GM12891 (cell line): ENCODE measurements around the gene DLX2.

Experiments
- DNase-seq: peaks from one replicate; pipeline ENCODE4 v3.0.0; 2011; ENCODE audit warnings: low spot score; ENCODE audit not compliant: insufficient read length
- FAIRE-seq: peaks from 2 replicates; lab custom pipeline; 2011; peaks lifted over from hg19 to GRCh38; lab: Jason Lieb, UNC
- PAX5 ChIP-seq: IDR thresholded peaks from 2 replicates; pipeline ENCODE4 v1.6.1; 2011; ENCODE audit warnings: low read length, moderate library complexity, mild to moderate bottlenecking; ENCODE audit not compliant: insufficient read depth, severe bottlenecking
- POLR2A ChIP-seq: IDR thresholded peaks from 2 replicates; pipeline ENCODE4 v1.6.1; 2011; ENCODE audit warnings: low read depth, low read length, control low read depth
- POLR2AphosphoS5 ChIP-seq: IDR thresholded peaks from 2 replicates; pipeline ENCODE4 v1.6.1; 2011; ENCODE audit warnings: low read depth, low read length, control low read depth
- POU2F2 ChIP-seq: IDR thresholded peaks from 2 replicates; pipeline ENCODE4 v1.6.1; 2011; ENCODE audit warnings: low read depth, mild to moderate bottlenecking, control low read depth, low read length, moderate library complexity
- SPI1 ChIP-seq: IDR thresholded peaks from 2 replicates; pipeline ENCODE4 v1.6.1; 2011; ENCODE audit warnings: low read depth, low read length, control low read depth
- TAF1 ChIP-seq: IDR thresholded peaks from 2 replicates; pipeline ENCODE4 v1.6.1; 2011; ENCODE audit warnings: low read depth, low read length, control low read depth

DLX2 gene

DNA sequence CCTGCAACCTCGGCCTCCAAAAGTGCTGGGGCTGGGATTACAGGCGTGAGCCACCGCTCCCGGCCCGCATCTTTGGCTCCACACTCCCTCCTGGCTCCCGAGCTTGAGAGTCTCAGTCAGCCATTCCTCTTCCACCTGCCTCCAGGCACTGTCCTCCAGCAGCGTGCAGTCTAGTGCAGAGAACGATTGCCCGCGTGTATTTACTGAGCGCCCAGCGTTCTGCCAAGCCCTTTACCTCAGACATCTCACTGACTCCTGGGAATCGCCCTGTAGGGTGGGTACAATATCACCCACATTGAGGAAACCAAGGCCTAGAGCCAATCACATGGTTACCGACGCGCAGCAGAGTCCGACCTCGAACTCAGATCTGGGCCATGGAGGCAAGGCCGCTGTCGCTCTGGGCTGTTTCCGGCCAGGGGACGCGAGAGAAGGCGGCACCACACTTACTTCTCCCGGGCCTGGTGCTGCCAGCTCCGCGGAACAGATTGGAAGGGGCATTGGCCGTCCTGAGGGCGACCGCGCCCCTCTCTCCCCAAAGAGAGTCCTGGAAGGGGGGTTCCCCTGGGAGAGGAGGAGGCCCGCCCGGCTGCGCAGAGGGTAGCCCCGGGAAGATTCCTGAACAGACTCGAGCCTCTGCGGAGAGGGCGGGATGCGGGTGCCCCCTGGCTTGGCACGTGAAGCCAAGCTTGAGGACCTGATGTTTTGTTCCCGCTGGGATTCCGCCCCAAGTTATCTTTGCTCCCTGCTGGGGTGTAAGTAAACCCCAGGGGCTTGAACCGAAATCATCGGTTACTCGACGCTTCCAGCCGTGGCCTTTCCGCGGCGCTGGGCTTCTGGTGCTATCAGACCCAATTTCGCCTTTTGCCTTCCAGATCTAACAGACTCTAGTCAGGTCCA lies 5.2 kb upstream of the DLX2 start:
- FAIRE-seq (no peak), DNase-seq (no peak)
- TF ChIP-seq TAF1 (no peak), SPI1 (no peak), POLR2AphosphoS5 (no peak), PAX5 (no peak), POLR2A (no peak)

DNA sequence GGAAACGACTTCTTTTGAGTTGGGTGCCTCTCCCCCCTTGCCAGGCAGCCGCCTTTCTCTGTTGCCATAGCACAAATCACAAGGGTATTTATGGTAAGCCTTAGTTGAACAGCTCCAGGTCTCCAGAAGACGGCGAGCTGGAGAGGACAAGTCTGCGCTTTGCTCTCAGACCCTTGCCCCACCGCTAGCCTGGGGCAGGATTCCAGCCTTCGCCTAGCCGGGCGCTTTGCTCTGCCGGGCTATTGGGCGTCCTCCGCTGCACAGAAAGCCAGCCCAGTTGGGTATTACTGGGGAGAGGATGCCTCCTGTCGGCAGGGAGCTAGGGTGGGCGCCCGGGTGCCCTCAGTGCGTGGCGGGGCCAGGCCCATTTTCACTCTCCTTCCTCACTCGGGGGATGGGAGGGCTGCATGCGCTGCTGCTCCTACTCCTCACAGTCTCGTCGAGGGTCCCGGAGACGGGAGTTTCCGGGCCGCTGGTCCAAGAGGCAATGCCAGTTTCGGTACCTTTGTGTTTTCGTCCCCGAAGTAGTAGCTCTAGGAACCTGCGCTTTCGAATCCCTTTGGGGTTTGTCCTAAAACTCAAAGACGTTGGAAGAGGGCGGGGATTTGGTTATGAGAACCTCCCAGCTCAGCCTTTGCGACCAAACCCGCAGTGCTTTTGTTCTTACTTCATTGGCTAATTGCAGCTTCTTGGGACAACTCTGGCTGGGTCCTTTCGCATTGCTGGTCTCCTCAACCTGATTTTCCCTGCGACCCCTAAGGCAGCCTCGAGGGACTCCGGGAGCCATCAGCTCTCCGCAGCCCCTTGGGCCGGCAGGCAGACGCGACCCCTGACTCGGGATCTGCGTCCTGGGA lies 3.6 kb upstream of the DLX2 start:
- peak; percentile 37 for DNase-seq
- FAIRE-seq = no peak
- no peak for TF ChIP-seq POLR2AphosphoS5
- TF ChIP-seq TAF1 = no peak
- TF ChIP-seq SPI1 = no peak
- no peak for TF ChIP-seq POU2F2
- TF ChIP-seq PAX5 = no peak
- TF ChIP-seq POLR2A = no peak

DNA sequence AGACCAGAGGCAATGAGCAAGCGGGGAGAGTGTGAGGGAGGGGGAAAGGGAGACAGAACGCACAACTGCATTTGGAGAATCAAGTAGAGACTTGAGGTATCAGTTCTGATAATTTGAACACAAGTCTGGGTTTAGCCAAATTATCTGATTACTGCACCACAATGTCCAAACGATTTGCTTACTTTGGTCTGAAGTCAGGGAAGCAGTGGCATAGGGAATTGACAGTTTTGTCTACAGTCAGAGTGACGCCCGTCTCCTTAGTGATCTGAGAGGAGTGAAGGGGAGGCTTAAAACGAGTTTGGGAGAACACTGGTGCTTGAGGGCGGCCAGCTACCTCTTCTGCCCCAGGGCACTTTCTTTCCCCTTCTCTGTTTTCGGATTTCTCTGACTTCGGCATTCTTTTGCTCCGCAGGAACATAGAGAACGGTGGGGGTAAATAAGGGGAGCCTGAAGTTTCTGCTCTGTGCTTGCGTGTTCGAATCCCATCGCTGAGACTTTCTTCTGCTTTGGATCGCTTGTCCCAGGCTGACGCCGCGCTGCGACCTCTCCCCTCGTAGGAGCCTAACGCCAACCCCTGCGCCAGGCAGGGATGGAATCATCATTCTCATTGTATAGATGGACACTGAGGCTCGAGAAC lies 2.9 kb upstream of the DLX2 start:
- no peak for DNase-seq
- no peak for TF ChIP-seq SPI1
- TF ChIP-seq POLR2AphosphoS5 = no peak
- TF ChIP-seq PAX5 = no peak
- TF ChIP-seq POU2F2 = no peak
- TF ChIP-seq TAF1 = no peak
- FAIRE-seq = no peak

DNA sequence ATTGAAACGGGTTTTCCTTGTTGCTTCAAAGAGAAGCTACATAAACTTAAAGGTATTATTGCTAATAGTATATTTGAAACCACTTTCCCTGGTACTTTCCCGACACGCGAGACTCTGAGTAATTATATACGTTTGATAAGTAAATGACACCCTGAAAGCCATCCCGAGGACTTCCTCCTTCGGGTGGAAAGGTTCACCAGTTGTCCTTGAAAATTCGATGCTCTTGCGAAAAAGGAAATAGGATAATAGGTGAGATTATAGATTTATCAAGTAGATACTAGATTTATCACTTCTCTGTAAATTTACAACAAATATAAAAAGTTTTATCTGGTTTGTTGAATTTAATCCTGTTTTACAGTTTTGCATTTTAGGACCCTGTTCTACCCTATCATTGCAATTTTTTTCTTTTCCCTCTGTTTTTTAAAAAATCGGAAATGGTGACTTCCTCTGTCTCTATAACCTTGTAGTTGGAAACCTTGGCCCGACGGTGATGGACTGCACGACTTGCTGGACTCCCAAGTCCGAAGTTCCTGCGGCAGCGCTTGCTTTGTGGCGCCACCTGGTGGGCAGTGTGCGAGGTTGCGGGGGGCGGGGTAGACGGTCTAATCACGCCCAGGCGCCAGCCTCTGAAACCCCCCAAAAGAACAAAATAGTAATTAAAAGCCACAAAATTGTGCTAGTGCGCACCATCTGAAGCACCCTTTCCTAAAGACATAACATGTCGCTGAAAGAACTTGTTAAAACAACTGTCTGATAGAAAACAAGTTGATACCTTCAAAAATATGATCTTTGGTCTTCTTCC lies 972 bp upstream of the DLX2 start:
- TF ChIP-seq PAX5 = no peak
- TF ChIP-seq TAF1 = no peak
- no peak for TF ChIP-seq POU2F2
- TF ChIP-seq POLR2A = no peak
- TF ChIP-seq SPI1 = 0 out of 2 replicates have a peak, but pooled peaks have one; percentile 4
- peak; percentile 86 for FAIRE-seq
- peak; percentile 63 for DNase-seq

DNA sequence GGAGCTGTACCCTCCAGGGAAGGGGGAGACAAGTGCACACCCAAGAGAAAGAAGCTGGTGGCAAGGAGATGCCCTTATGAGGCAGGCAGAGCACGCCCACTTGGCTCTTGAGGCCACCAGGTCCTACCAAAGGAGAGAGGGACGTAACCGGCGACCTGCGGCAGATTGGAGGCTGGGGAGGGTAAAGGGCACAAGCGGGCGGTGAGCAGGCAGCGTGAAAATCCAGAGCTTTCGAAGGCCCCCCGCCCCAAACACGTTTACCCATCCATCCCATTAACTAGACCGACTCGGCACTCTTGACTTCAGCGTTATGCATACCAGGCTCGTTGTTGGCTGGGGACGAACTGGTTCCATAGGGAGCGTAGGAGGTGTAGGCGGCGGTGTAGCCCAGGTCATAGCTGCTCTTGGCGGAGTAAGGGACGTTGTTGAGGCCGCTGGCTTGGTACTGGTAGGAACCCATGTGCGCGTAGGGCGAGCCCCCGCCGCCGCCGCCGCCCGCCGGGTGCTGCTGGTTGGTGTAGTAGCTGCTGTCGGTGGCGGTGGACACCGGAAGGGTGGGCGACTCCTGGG lies 794 bp downstream of the DLX2 start:
- no peak for FAIRE-seq
- DNase-seq = no peak
- TF ChIP-seq SPI1 = no peak
- no peak for TF ChIP-seq POLR2A
- no peak for TF ChIP-seq POLR2AphosphoS5
- TF ChIP-seq POU2F2 = no peak
- TF ChIP-seq PAX5 = no peak
- TF ChIP-seq TAF1 = no peak

DNA sequence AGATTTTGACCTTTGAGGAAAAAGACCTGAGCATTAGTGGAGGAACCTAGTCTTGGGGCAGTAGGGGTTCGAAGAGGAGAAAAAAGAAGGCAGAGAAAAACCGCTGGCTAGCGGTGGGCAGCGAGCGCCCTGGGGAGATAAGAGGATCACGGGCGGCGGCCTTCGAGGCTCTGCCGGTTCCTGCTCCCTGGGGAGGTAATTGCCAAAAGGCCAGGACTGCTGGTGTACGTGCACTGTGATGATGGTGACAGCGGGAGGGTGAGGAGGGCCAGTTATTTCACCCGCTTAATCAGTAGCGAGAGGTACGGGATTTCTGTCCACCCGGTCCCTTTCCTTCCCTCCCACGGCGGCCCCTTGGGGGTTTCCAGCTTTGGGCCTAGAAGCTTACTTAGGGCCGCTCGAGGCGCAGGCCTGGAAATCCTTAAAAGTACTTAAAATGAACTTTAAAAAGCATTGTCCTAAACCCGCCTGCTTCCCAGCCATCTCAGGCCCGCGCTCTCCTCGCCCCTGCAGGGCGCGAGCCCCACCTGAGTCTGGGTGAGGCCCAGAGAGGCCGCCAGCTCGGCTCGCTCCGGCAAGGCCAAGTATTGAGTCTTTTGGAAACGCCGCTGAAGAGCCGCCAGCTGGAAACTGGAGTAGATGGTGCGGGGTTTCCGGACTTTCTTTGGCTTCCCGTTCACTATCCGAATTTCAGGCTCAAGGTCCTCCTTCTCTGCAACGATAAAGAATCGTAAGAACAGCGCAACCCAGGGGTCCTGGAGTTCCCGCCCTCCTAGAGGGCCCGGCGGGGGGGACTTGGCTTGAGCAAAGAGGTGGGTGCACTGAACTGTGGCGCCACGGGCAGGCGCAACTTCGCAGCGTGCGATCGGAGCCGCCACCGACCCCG lies 1.5 kb downstream of the DLX2 start:
- FAIRE-seq (no peak), DNase-seq (no peak)
- TF ChIP-seq POLR2AphosphoS5 (no peak), POLR2A (no peak), PAX5 (no peak), SPI1 (no peak), TAF1 (no peak), POU2F2 (no peak)

DNA sequence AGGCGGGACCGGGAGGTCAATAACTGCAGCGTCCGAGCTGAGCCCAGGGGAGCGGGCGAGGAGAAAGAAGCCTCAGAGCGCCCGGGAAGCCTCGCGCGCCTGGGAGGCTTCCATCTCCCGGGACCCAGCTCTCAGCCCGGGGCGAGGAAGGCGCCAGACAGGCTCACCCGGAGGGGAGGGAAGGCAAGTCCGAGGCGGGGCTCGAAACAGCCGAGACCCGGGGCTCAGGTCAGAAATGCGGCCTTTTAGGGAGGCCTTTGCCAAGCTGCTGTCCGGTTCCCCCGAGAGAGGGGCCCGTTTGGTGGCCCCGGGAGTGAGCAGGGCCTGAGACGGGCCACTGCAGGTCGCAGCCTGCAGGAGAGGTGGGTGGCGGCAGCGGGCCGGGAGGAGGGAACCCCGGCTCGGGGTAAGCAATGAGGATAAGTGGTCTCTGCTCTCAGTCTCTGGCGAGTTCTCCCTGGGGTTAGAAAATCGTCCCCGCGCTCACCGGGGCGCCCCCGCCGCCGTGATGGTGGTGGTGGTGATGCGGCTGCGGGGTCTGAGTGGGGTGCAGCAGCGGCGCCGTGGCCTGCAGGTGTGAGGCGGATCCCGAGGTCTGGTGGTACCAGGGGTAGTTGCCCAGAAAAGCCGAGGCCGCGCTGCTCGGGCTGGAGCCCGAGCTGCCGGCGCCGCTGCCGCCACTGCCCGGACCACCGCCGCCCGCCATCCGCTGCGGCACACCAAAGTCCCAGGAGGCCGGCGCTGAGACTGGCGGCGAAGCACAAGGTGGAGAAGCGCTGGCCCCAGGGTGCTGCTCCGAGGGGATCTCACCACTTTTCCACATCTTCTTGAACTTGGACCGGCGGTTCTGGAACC lies 2.4 kb downstream of the DLX2 start:
- DNase-seq (no peak), FAIRE-seq (no peak)
- no peak for TF ChIP-seq POU2F2
- no peak for TF ChIP-seq TAF1
- TF ChIP-seq SPI1 = no peak

DNA sequence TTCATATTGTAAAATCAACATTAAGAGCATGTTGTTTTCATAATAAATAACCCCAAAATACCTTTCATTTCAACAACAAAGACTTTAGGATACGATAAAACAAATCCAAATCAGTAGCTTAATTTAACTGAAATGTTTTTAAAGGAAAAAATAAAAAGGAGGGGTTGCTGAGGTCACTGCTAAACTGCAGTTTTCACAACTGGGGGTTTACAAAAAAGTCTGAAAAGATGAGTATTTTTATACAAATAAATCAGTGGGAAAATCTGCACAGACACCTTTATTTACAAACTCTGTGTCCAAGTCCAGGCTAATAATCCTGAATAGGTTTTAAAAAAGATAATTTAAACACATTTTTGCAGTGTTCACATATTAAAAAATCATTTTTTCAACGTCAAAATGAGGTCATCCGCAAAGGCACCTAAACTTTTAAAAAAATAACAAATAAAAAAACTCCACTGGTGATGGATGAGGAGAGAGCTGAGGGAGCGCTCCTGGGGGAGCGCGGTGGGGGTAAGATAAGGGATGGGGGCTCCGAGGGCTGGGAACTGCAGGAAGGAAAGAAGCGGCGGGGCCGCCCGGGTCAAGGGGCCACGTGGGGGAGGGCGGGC lies 3.1 kb downstream of the DLX2 start:
- DNase-seq (no peak), FAIRE-seq (no peak)
- TF ChIP-seq SPI1 (no peak), PAX5 (no peak), POLR2AphosphoS5 (no peak), POU2F2 (no peak), POLR2A (no peak), TAF1 (no peak)
